Epithelial cell of proximal tubule (primary cell): ENCODE data around the gene DHX30. TPM values are rescaled to one million over a fixed set of nuclear protein-coding genes. Genes with fewer than 3 reads are reported as not detected.
"Not testable (repeated sequence)": the region's sequence is repeated elsewhere in the genome, so short reads cannot be mapped to it uniquely, and the experiment has no call there.

Experiments
- DNase-seq: peaks from one replicate; pipeline ENCODE4 v3.0.0-alpha.2; 2011; ENCODE audit warnings: low read depth
- H3K4me3 ChIP-seq: 2 replicates; pipeline ENCODE4 v1.5.1; 2011; ENCODE audit warnings: low read depth, mild to moderate bottlenecking, low read length
- total RNA-seq: library from RNA; depleted of rRNA; stranded (reverse); fragments of >200 nt; gene quantifications from 2 replicates; pipeline ENCODE4 v1.2.3, GENCODE V29; 2015
- TF ChIP-seq, protein P1 (sequence below): conservative IDR thresholded peaks from 2 replicates; pipeline ENCODE4 v1.5.1; 2012; ENCODE audit warnings: low read depth, mild to moderate bottlenecking, low read length

DHX30 gene
- total RNA-seq, result 64.1 and 102 TPM in 2 replicates

GRCh38 chr3:47802734-47803479, at the start of gene DHX30:
TSS of gene DHX30 (plus strand) at chr3:47803138. CDS start at chr3:47810684, 7,546 bp downstream.
- TF ChIP-seq, protein P1, sequence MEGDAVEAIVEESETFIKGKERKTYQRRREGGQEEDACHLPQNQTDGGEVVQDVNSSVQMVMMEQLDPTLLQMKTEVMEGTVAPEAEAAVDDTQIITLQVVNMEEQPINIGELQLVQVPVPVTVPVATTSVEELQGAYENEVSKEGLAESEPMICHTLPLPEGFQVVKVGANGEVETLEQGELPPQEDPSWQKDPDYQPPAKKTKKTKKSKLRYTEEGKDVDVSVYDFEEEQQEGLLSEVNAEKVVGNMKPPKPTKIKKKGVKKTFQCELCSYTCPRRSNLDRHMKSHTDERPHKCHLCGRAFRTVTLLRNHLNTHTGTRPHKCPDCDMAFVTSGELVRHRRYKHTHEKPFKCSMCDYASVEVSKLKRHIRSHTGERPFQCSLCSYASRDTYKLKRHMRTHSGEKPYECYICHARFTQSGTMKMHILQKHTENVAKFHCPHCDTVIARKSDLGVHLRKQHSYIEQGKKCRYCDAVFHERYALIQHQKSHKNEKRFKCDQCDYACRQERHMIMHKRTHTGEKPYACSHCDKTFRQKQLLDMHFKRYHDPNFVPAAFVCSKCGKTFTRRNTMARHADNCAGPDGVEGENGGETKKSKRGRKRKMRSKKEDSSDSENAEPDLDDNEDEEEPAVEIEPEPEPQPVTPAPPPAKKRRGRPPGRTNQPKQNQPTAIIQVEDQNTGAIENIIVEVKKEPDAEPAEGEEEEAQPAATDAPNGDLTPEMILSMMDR, result no peak
- no peak for DNase-seq
- peak within 1 kb of the TSS; percentile 98 for H3K4me3 ChIP-seq

DNA sequence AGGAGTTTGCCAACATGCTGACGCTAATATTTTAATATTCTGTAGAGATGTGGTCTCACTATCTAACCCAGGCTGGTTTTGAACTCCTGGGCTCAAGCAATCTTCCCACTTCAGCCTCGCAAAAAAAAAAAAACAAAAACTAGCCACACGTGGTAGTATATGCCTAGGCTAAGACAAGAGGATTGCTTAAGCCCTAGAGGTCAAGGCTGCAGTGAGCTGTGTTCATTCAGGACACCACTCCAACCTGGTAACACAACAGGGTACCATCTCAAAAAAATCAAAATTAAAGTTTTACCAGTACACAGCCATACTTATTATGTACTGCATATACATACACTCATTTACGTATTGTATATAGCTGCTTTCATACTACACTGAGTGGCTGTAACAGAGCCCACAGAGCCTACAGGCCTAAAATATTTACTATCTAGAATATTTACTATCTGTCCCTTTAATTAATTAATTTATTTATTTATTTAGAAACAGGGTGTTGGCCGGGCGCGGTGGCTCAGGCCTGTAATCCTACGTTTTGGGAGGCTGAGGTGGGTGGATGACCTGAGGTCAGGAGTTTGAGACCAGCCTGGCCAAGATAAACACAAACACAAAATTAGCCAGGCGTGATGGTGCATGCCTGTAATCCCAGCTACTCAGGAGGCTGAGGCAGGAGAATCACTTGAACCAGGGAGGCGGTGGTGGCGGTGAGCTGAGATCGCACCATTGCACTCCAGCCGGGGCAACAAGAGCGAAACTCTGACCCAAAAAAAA, 44.5 kb upstream of the DHX30 start:
- DNase-seq, result no peak
- no peak overlapping the region for H3K4me3 ChIP-seq
- TF ChIP-seq, protein P1, result no peak

DNA sequence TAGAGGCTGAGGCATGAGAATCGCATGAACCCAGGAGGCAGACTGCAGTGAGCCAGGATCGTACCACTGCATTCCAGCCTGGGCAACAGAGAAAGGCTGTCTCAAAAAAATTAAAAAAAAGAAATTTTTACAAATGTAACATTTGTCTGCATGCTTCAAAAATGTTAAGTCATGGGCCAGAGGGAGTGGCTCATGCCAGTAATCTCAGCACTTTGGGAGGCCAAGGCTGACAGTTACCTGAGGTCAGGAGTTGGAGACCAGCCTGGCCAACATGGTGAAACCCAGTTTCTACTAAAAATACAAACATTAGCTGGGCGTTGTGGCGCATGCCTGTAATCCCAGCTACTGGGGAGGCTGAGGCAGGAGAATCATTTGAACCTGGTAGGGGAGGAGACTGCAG, 42.7 kb upstream of the DHX30 start:
- not testable (repeated sequence) for H3K4me3 ChIP-seq, DNase-seq

GRCh38 chr3:47761046-47761445, 41.9 kb upstream of the DHX30 start:
- no peak for DNase-seq
- H3K4me3 ChIP-seq, result no peak overlapping the region
- TF ChIP-seq, protein P1, result no peak

DNA sequence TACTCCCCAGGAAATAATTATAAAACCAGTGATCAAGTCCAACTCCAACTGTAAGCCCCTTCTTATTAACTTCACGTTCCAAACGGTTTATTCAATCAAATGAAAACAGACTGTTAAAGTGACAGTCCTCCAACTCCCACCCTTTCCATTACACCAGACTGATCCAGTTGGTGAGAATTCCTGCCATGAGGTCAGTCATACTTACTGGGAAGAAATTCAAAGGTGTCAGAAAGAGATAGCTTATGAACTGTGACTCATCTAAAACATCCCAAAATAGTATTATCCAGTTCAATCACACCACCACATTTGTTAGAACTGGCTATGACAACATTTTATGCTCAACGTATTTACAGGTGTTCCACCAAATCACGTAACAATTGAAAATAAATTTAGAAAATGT, 40.7 kb upstream of the DHX30 start:
- DNase-seq, result no peak
- H3K4me3 ChIP-seq, result no peak overlapping the region
- TF ChIP-seq, protein P1, result no peak

DNA sequence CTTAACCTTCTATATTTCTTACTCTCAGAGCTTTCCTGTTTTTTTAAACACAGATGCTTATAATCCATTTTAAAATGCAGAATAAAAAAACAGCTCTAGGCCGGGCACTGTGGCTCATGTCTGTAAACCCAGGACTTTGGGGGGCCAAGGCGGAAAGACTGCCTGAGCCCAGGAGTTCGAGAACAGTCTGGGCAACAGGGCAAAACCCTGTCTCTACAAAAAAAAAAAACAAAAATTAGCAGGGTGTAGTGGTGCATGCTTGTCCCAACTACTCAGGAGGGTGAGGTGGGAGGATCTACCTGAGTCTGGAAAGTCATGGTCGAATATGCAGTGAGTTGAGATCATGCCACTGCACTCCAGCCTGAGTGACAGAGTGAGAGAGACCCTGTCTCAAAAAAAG, 36.8 kb upstream of the DHX30 start:
- TF ChIP-seq, protein P1, result no peak
- DNase-seq, result no peak

DNA sequence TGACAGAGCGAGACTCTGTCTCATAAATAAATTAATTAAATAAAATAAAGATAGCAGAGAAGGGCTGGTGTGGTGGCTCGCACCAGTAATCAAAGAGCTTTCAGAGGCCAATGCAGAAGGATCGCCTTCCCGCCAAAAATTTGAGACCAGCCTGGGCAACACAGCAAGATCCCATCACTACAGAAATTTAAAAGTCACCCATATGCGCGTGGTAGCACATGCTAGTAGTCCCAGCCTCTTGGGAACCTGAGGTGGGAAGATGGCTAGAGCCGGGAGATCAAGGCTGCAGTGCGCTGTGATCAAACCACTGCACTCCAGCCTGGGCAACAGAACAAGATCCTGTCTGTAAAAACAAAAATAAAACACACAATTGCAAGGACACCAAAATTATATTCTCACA, 30.9 kb upstream of the DHX30 start:
- TF ChIP-seq, protein P1, result no peak
- no peak overlapping the region for H3K4me3 ChIP-seq
- no peak for DNase-seq

More for the DNA sequence above, 36.8 kb upstream of the DHX30 start:
- no peak overlapping the region for H3K4me3 ChIP-seq
